K562 (cell line): ENCODE measurements around the gene NUP88. TPM values are rescaled to one million over a fixed set of nuclear protein-coding genes. Genes with fewer than 3 reads are reported as not detected.
A peak's percentile ranks its signal among the peaks of the same experiment; 100 is the strongest.

Experiments
- ATAC-seq: fragments of 200-7000 bp; cut with Tn5 transposase; 3 replicates; pipeline ENCODE4 v1.9.1; 2020; ENCODE audit warnings: moderate library complexity
- BruUV-seq: library from RNA; stranded (reverse); fragments of 400-500 nt; replicated peaks from 2 replicates; lab custom pipeline; 2021; lab: Mats Ljungman, UMichigan
- CTCF ChIA-PET: fragments of 300-600 bp; formaldehyde crosslinking; extraction: SDS; loops from one replicate; lab custom pipeline; 2021; ENCODE audit warnings: low intra/inter-chr PET ratio; lab: Yijun Ruan, JAX
- POLR2A ChIA-PET: fragments of 300-600, 350-650 bp; sonication (Branson Sonifier 250); formaldehyde crosslinking; extraction: SDS; loops from one replicate; lab custom pipeline; 2021; ENCODE audit warnings: antibody characterized with exemption, inconsistent platforms; lab: Yijun Ruan, JAX
- DNase-seq, 4 experiments: peaks; one replicate each; pipeline versions ENCODE4 v3.0.0 to v3.0.0-alpha.2; 2011 to 2018; ENCODE audit warnings: low spot score in 3 of 4, mixed read lengths in 3 of 4; ENCODE audit errors: extremely low read depth in 1 of 4
- FAIRE-seq: peaks from 2 replicates; lab custom pipeline; 2011; peaks lifted over from hg19 to GRCh38; lab: Jason Lieb, UNC
- H2AFZ ChIP-seq: 2 replicates; pipeline ENCODE4 v1.6.0; 2011; ENCODE audit warnings: low read depth, low read length, control low read depth, inconsistent platforms
- H3K27ac ChIP-seq: fragments of 200-600 bp; 3 replicates; pipeline ENCODE4 v1.8.0; 2011; ENCODE audit warnings: low read depth, mild to moderate bottlenecking, control low read depth, inconsistent platforms, low read length, moderate library complexity, mixed read lengths; ENCODE audit errors: extremely low read depth
- H3K27me3 ChIP-seq, 2 experiments: fragments of 300-600 bp in 1 of 2; 2 replicates in 1 of 2; 3 replicates in 1 of 2; pipeline versions ENCODE4 v1.6.0 to v1.8.0; 2011; ENCODE audit warnings: inconsistent platforms in 2 of 2, low read length in 2 of 2, mild to moderate bottlenecking in 1 of 2, mixed read lengths in 1 of 2, moderate library complexity in 1 of 2; ENCODE audit not compliant: control insufficient read depth in 2 of 2, insufficient read depth in 2 of 2
- H3K36me3 ChIP-seq: fragments of 300-600 bp; 3 replicates; pipeline ENCODE4 v1.8.0; 2011; ENCODE audit warnings: mild to moderate bottlenecking, low read length, inconsistent platforms; ENCODE audit not compliant: control insufficient read depth, insufficient read depth
- H3K4me1 ChIP-seq, 2 experiments: fragments of 200-600 bp in 1 of 2; replicated peaks in 1 of 2; 2 replicates in 1 of 2; 3 replicates in 1 of 2; pipeline versions ENCODE4 v1.5.1 to v1.8.0; 2011; ENCODE audit warnings: inconsistent platforms in 2 of 2, low read length in 2 of 2, mild to moderate bottlenecking in 1 of 2, mixed read lengths in 1 of 2, moderate library complexity in 1 of 2; ENCODE audit not compliant: control insufficient read depth in 2 of 2, insufficient read depth in 2 of 2
- H3K4me2 ChIP-seq: 2 replicates; pipeline ENCODE4 v1.6.1; 2011; ENCODE audit warnings: low read length, control low read depth, inconsistent platforms, mixed read lengths; ENCODE audit not compliant: insufficient read depth
- H3K4me3 ChIP-seq: fragments of 200-600 bp; sonication (generic), shearing (Covaris generic); 2 replicates; pipeline ENCODE4 v1.5.1; 2016; ENCODE audit warnings: control low read depth, inconsistent platforms
- H3K79me2 ChIP-seq: fragments of 200-600 bp; 3 replicates; pipeline ENCODE4 v1.8.0; 2011; ENCODE audit warnings: low read length, inconsistent platforms; ENCODE audit not compliant: control insufficient read depth, insufficient read depth
- H3K9ac ChIP-seq, 2 experiments: 2 replicates each; pipeline versions ENCODE4 v1.6.0 to v1.6.1; 2011; ENCODE audit warnings: low read depth in 2 of 2, low read length in 2 of 2, control low read depth in 1 of 2, inconsistent platforms in 1 of 2, mild to moderate bottlenecking in 1 of 2, mixed read lengths in 1 of 2; ENCODE audit not compliant: insufficient read depth in 1 of 2
- H3K9me1 ChIP-seq: one replicate; pipeline ENCODE4 v1.6.0; 2011; ENCODE audit warnings: inconsistent platforms, mild to moderate bottlenecking, low read length, moderate library complexity; ENCODE audit not compliant: control insufficient read depth, insufficient read depth
- H3K9me3 ChIP-seq: replicated peaks from 2 replicates; pipeline ENCODE4 v1.5.1; 2011; ENCODE audit warnings: low read depth, low read length, inconsistent platforms; ENCODE audit not compliant: control insufficient read depth, insufficient read depth
- H4K20me1 ChIP-seq: replicated peaks from 2 replicates; pipeline ENCODE4 v1.6.1; 2011; ENCODE audit warnings: low read length, inconsistent platforms, mixed read lengths; ENCODE audit not compliant: control insufficient read depth, insufficient read depth
- CUX1 ChIP-seq: fragments of 200-800 bp; sonication (Bioruptor generic); IDR thresholded peaks from 2 replicates; pipeline ENCODE4 v1.6.1; 2016; ENCODE audit warnings: missing genetic modification characterization, missing compliant biosample characterization
- IFI16 ChIP-seq: fragments of 250-450 bp; sonication (Bioruptor Pico); IDR thresholded peaks from 2 replicates; pipeline ENCODE4 v2.1.2; 2022; ENCODE audit warnings: mild to moderate bottlenecking, inconsistent platforms
- LEF1 ChIP-seq: fragments of 450-650 bp; IDR thresholded peaks from 2 replicates; pipeline ENCODE4 v1.6.1; 2016; ENCODE audit warnings: mild to moderate bottlenecking
- RBM39 ChIP-seq: fragments of 200-400 bp; formaldehyde crosslinking; optimal IDR thresholded peaks from 2 replicates; pipeline ENCODE3; 2018; ENCODE audit warnings: low read depth, low read length
- TSC22D4 ChIP-seq: fragments of 450-650 bp; IDR thresholded peaks from 2 replicates; pipeline ENCODE4 v1.6.1; 2016; ENCODE audit warnings: missing genetic modification characterization, missing biosample characterization, control low read depth
- USF1 ChIP-seq: sonication (generic); formaldehyde crosslinking; IDR thresholded peaks from 2 replicates; pipeline ENCODE4 v1.9.0; 2022; ENCODE audit warnings: mild to moderate bottlenecking, missing genetic modification reagents
- ZKSCAN8 ChIP-seq: fragments of 200-800 bp; sonication (Bioruptor generic); IDR thresholded peaks from 2 replicates; pipeline ENCODE4 v1.6.1; 2016; ENCODE audit warnings: missing genetic modification characterization, missing compliant biosample characterization
- WGBS: fragments of 100-300 bp; shearing (Covaris generic); methylation state at CpG from one replicate; pipeline ENCODE4 v1.1.6; 2016; ENCODE audit warnings: low coverage, mixed read lengths; ENCODE audit not compliant: insufficient coverage; ENCODE audit errors: missing lambda C conversion rate; 5-methylcytosine and 5-hydroxymethylcytosine counted together
- in situ Hi-C: fragments of 300-500 bp; cut with MboI; formaldehyde crosslinking; loops from 4 replicates; pipeline ENCODE4 v1.15.0; 2018; ENCODE audit warnings: inconsistent platforms, mixed read lengths
- intact Hi-C: fragments of 100-400 bp; cut with micrococcal nuclease; formaldehyde crosslinking; loops from 2 replicates; pipeline ENCODE4 v1.14.2; 2022
- polyA plus RNA-seq, 8 experiments: library from polyadenylated mRNA; depleted of rRNA in 4 of 8; stranded (reverse) in 5 of 8; unstranded in 3 of 8; fragments of >200 nt; fragmentation: Nextera tagmentation in 2 of 8; fragmentation: Illumina TruSeq in 1 of 8; extraction: Ambion mirVana in 2 of 8; extraction: Trizol in 1 of 8; gene quantifications; 2 replicates each; pipeline versions ENCODE4 v1.2.1 to v1.2.3, GENCODE V29; 2011 to 2014; ENCODE audit warnings: inconsistent platforms in 1 of 8, missing spikeins in 1 of 8
- total RNA-seq, 7 experiments: library from RNA; depleted of rRNA in 6 of 7; stranded (reverse); fragments of >200 nt in 6 of 7; fragmentation: Illumina TruSeq in 2 of 7; extraction: Trizol in 2 of 7; gene quantifications; 2 replicates each; pipeline versions ENCODE4 v1.2.1 to v1.2.3, GENCODE V29; 2011 to 2021; ENCODE audit warnings: low replicate concordance in 1 of 7
- TF ChIP-seq, protein P1 (sequence below): fragments of 450-650 bp; IDR thresholded peaks from 2 replicates; pipeline ENCODE4 v1.6.1; 2017; ENCODE audit warnings: antibody characterized with exemption

Gene NUP88
- total and polyA plus RNA-seq, 9 of the 15 experiments (the other 6 are each of a cell fraction or from before 2014, with no cell fraction given): 59.9 to 160 (median 119) TPM

GRCh38 chr17:5467416-5467815 lies 48.0 kb upstream of the NUP88 start (continued):
- TF ChIP-seq USF1 (no peak), LEF1 (no peak)
- TF ChIP-seq, all 486 proteins: peak for 0

DNA sequence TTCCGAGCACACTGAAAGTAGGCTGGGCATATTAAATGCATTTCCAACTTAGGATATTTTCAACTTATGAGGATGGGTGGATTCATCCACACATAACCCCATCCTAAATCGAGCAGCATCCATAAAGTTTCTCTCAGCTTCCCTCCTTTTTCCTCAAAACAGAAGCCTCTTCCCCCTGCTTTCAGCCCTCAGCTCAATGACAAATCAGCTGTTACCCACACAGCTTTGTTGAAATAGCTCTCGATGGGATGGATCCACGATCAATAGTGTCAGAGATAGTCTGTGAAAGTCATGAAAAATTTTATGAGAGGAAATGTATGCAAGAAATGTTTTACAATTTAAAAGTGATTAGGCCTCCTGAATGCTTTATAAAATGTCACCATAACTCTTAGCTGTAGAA lies 46.8 kb upstream of the NUP88 start:
- Histone ChIP-seq H3K9me1 (no peaks in the 10 kb centered on the region), H3K4me1 (peaks cover 4 to 6% of the 10 kb centered on the region in 2 experiments; a peak in 4 of 5 replicates), H3K9me3 (no peaks in the 10 kb centered on the region), H3K27me3 (no peaks in the 10 kb centered on the region), H3K4me3 (no peak overlapping the region), H3K4me2 (peak overlapping the region; percentile 93), H3K27ac (no peak overlapping the region), H3K36me3 (peaks cover 38% of the 10 kb centered on the region; the same call in 2 of the 3 replicates), H4K20me1 (0 out of 2 replicates have a peak, but pooled peaks cover 2% of the 10 kb centered on the region), H3K9ac (peak overlapping the region in 1 of 2 experiments; percentile 83; a peak in 1 of 4 replicates), H3K79me2 (peaks cover 66% of the 10 kb centered on the region), H2AFZ (no peak overlapping the region)
- no peak for TF ChIP-seq ZKSCAN8 (CRISPR knock-in tag)
- TF ChIP-seq CUX1 (CRISPR knock-in tag): no peak
- no peak for TF ChIP-seq RBM39
- TF ChIP-seq TSC22D4 (tag): no peak
- TF ChIP-seq IFI16: no peak
- TF ChIP-seq, protein P1, sequence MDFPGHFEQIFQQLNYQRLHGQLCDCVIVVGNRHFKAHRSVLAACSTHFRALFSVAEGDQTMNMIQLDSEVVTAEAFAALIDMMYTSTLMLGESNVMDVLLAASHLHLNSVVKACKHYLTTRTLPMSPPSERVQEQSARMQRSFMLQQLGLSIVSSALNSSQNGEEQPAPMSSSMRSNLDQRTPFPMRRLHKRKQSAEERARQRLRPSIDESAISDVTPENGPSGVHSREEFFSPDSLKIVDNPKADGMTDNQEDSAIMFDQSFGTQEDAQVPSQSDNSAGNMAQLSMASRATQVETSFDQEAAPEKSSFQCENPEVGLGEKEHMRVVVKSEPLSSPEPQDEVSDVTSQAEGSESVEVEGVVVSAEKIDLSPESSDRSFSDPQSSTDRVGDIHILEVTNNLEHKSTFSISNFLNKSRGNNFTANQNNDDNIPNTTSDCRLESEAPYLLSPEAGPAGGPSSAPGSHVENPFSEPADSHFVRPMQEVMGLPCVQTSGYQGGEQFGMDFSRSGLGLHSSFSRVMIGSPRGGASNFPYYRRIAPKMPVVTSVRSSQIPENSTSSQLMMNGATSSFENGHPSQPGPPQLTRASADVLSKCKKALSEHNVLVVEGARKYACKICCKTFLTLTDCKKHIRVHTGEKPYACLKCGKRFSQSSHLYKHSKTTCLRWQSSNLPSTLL: no peak
- ChIA-PET CTCF (no interaction called here), POLR2A (interaction anchor here (0.6 to 1.6 kb wide), 3 partner anchors 12 to 825 kb away, joined by 3 to 5 read pairs (median 4); no protein-coding TSS in a partner anchor)
- FAIRE-seq (no peak), DNase-seq (no peak), ATAC-seq (no peak)
- intact Hi-C loops: no loop called here
- in situ Hi-C loops: no loop called here
- no TSS peak for BruUV-seq
- 77% methylated on average over 4 of the region's 4 CpGs for WGBS
